Measurements from ENCODE around the gene C1orf198. TPM values are rescaled to one million over a fixed set of nuclear protein-coding genes. Genes with fewer than 3 reads are reported as not detected.

Gene C1orf198
- total RNA-seq, 4 donors from 2014 or later = 95.6 to 214 (median 140) TPM

- H3K27me3 ChIP-seq = peaks cover 0 to 2% (median 0%) of the 10 kb centered on the region in 4 donors
- 90% methylated on average over 5 of the region's 5 CpGs for WGBS
- intact Hi-C loops (cut with DNase I) = no loop called here
- H3K9me3 ChIP-seq = no peaks in the 10 kb centered on the region
- no peak overlapping the region for H3K4me3 ChIP-seq
- DNase-seq (ENCODE audit: extremely low spot score) = no peak
- H3K36me3 ChIP-seq = peaks cover 3 to 14% (median 5%) of the 10 kb centered on the region in 4 donors
- TF ChIP-seq POLR2A (IDR thresholded peaks at IDR 0.05; ENCODE audit: low read depth) = no peak
- TF ChIP-seq POLR2AphosphoS5 (IDR thresholded peaks at IDR 0.05) = no peak
- TF ChIP-seq CTCF (IDR thresholded peaks at IDR 0.05) = no peak
- no peak for TF ChIP-seq EP300 (IDR thresholded peaks at IDR 0.05)
- peaks cover 0 to 7% (median 3%) of the 10 kb centered on the region in 4 donors for H3K4me1 ChIP-seq
- no peak overlapping the region for H3K27ac ChIP-seq (replicated peaks in 1 of 4)
These were observed 31.5 kb upstream of the C1orf198 start for GRCh38 chr1:230899841-230900251.

- 85% methylated on average over 8 of the region's 8 CpGs for WGBS
These were observed 30.4 kb upstream of the C1orf198 start for GRCh38 chr1:230898748-230899147.

GRCh38 chr1:230898144-230898543 lies 29.8 kb upstream of the C1orf198 start:
- no peak for TF ChIP-seq POLR2AphosphoS5 (IDR thresholded peaks at IDR 0.05)
- TF ChIP-seq POLR2A (IDR thresholded peaks at IDR 0.05; ENCODE audit: low read depth) = no peak
- no peak for TF ChIP-seq EP300 (IDR thresholded peaks at IDR 0.05)
- TF ChIP-seq CTCF (IDR thresholded peaks at IDR 0.05) = no peak
- Histone ChIP-seq H3K4me3 (no peak overlapping the region), H3K27ac (replicated peaks in 1 of 4) (no peak overlapping the region), H3K27me3 (peaks cover 0 to 8% (median 0%) of the 10 kb centered on the region in 4 donors), H3K36me3 (peaks cover 0 to 3% (median 2%) of the 10 kb centered on the region in 4 donors), H3K9me3 (no peaks in the 10 kb centered on the region), H3K4me1 (peaks cover 0 to 7% (median 3%) of the 10 kb centered on the region in 4 donors)
- WGBS = 89% methylated on average over 4 of the region's 4 CpGs
- intact Hi-C loops (cut with DNase I) = no loop called here
- DNase-seq (ENCODE audit: extremely low spot score) = no peak

More at GRCh38 chr1:230898748-230899147, 30.4 kb upstream of the C1orf198 start:
- no peak for DNase-seq (ENCODE audit: extremely low spot score)
- no peaks in the 10 kb centered on the region for H3K9me3 ChIP-seq
- H3K36me3 ChIP-seq = peaks cover 0 to 8% (median 4%) of the 10 kb centered on the region in 4 donors
- intact Hi-C loops (cut with DNase I) = no loop called here
- peaks cover 0 to 7% (median 3%) of the 10 kb centered on the region in 4 donors for H3K4me1 ChIP-seq
- peaks cover 0 to 8% (median 0%) of the 10 kb centered on the region in 4 donors for H3K27me3 ChIP-seq
- TF ChIP-seq EP300 (IDR thresholded peaks at IDR 0.05) (no peak), CTCF (IDR thresholded peaks at IDR 0.05) (no peak), POLR2A (IDR thresholded peaks at IDR 0.05; ENCODE audit: low read depth) (no peak), POLR2AphosphoS5 (IDR thresholded peaks at IDR 0.05) (no peak)
- no peak overlapping the region for H3K4me3 ChIP-seq
- H3K27ac ChIP-seq (replicated peaks in 1 of 4) = no peak overlapping the region

GRCh38 chr1:230896779-230897178 lies 28.5 kb upstream of the C1orf198 start:
- TF ChIP-seq EP300 (IDR thresholded peaks at IDR 0.05) (no peak), POLR2A (IDR thresholded peaks at IDR 0.05; ENCODE audit: low read depth) (no peak)
- peaks cover 0 to 7% (median 3%) of the 10 kb centered on the region in 4 donors for H3K4me1 ChIP-seq
- intact Hi-C loops (cut with DNase I) = no loop called here
- no peaks in the 10 kb centered on the region for H3K9me3 ChIP-seq
- peaks cover 0 to 8% (median 0%) of the 10 kb centered on the region in 4 donors for H3K27me3 ChIP-seq
- no peak overlapping the region for H3K27ac ChIP-seq (replicated peaks in 1 of 4)
- WGBS = 25% methylated on average over 1 of the region's 1 CpG
- H3K4me3 ChIP-seq = no peak overlapping the region
- no peaks in the 10 kb centered on the region for H3K36me3 ChIP-seq
- DNase-seq (ENCODE audit: extremely low spot score) = no peak

GRCh38 chr1:230895452-230895851 lies 27.1 kb upstream of the C1orf198 start:
- Histone ChIP-seq H3K9me3 (no peaks in the 10 kb centered on the region), H3K36me3 (no peaks in the 10 kb centered on the region), H3K27me3 (peaks cover 0 to 8% (median 0%) of the 10 kb centered on the region in 4 donors), H3K4me3 (no peak overlapping the region), H3K4me1 (peaks cover 0 to 7% (median 3%) of the 10 kb centered on the region in 4 donors), H3K27ac (replicated peaks in 1 of 4) (no peak overlapping the region)
- TF ChIP-seq POLR2A (IDR thresholded peaks at IDR 0.05; ENCODE audit: low read depth) (no peak), EP300 (IDR thresholded peaks at IDR 0.05) (no peak), POLR2AphosphoS5 (IDR thresholded peaks at IDR 0.05) (no peak), CTCF (IDR thresholded peaks at IDR 0.05) (no peak)
- no peak for DNase-seq (ENCODE audit: extremely low spot score)
- intact Hi-C loops (cut with DNase I) = no loop called here
- 91% methylated on average over 2 of the region's 2 CpGs for WGBS
